K562 (cell line): Measurements from ENCODE around the gene SYMPK. TPM values are rescaled to one million over a fixed set of nuclear protein-coding genes. Genes with fewer than 3 reads are reported as not detected.

Experiments
- ATAC-seq: fragments of 200-7000 bp; cut with Tn5 transposase; 3 replicates; pipeline ENCODE4 v1.9.1; 2020; ENCODE audit warnings: moderate library complexity
- BruUV-seq: library from RNA; stranded (reverse); fragments of 400-500 nt; replicated peaks from 2 replicates; lab custom pipeline; 2021; lab: Mats Ljungman, UMichigan
- CTCF ChIA-PET: fragments of 300-600 bp; formaldehyde crosslinking; extraction: SDS; loops from one replicate; lab custom pipeline; 2021; ENCODE audit warnings: low intra/inter-chr PET ratio; lab: Yijun Ruan, JAX
- POLR2A ChIA-PET: fragments of 300-600, 350-650 bp; sonication (Branson Sonifier 250); formaldehyde crosslinking; extraction: SDS; loops from one replicate; lab custom pipeline; 2021; ENCODE audit warnings: antibody characterized with exemption, inconsistent platforms; lab: Yijun Ruan, JAX
- DNase-seq, 4 experiments: peaks; one replicate each; pipeline versions ENCODE4 v3.0.0 to v3.0.0-alpha.2; 2011 to 2018; ENCODE audit warnings: low spot score in 3 of 4, mixed read lengths in 3 of 4; ENCODE audit errors: extremely low read depth in 1 of 4
- FAIRE-seq: peaks from 2 replicates; lab custom pipeline; 2011; peaks lifted over from hg19 to GRCh38; lab: Jason Lieb, UNC
- H2AFZ ChIP-seq: 2 replicates; pipeline ENCODE4 v1.6.0; 2011; ENCODE audit warnings: low read depth, low read length, control low read depth, inconsistent platforms
- H3K27ac ChIP-seq: fragments of 200-600 bp; 3 replicates; pipeline ENCODE4 v1.8.0; 2011; ENCODE audit warnings: low read depth, mild to moderate bottlenecking, control low read depth, inconsistent platforms, low read length, moderate library complexity, mixed read lengths; ENCODE audit errors: extremely low read depth
- H3K27me3 ChIP-seq, 2 experiments: fragments of 300-600 bp in 1 of 2; 2 replicates in 1 of 2; 3 replicates in 1 of 2; pipeline versions ENCODE4 v1.6.0 to v1.8.0; 2011; ENCODE audit warnings: inconsistent platforms in 2 of 2, low read length in 2 of 2, mild to moderate bottlenecking in 1 of 2, mixed read lengths in 1 of 2, moderate library complexity in 1 of 2; ENCODE audit not compliant: control insufficient read depth in 2 of 2, insufficient read depth in 2 of 2
- H3K36me3 ChIP-seq: fragments of 300-600 bp; 3 replicates; pipeline ENCODE4 v1.8.0; 2011; ENCODE audit warnings: mild to moderate bottlenecking, low read length, inconsistent platforms; ENCODE audit not compliant: control insufficient read depth, insufficient read depth
- H3K4me1 ChIP-seq, 2 experiments: fragments of 200-600 bp in 1 of 2; replicated peaks in 1 of 2; 2 replicates in 1 of 2; 3 replicates in 1 of 2; pipeline versions ENCODE4 v1.5.1 to v1.8.0; 2011; ENCODE audit warnings: inconsistent platforms in 2 of 2, low read length in 2 of 2, mild to moderate bottlenecking in 1 of 2, mixed read lengths in 1 of 2, moderate library complexity in 1 of 2; ENCODE audit not compliant: control insufficient read depth in 2 of 2, insufficient read depth in 2 of 2
- H3K4me2 ChIP-seq: 2 replicates; pipeline ENCODE4 v1.6.1; 2011; ENCODE audit warnings: low read length, control low read depth, inconsistent platforms, mixed read lengths; ENCODE audit not compliant: insufficient read depth
- H3K4me3 ChIP-seq: fragments of 200-600 bp; sonication (generic), shearing (Covaris generic); 2 replicates; pipeline ENCODE4 v1.5.1; 2016; ENCODE audit warnings: control low read depth, inconsistent platforms
- H3K79me2 ChIP-seq: fragments of 200-600 bp; 3 replicates; pipeline ENCODE4 v1.8.0; 2011; ENCODE audit warnings: low read length, inconsistent platforms; ENCODE audit not compliant: control insufficient read depth, insufficient read depth
- H3K9ac ChIP-seq, 2 experiments: 2 replicates each; pipeline versions ENCODE4 v1.6.0 to v1.6.1; 2011; ENCODE audit warnings: low read depth in 2 of 2, low read length in 2 of 2, control low read depth in 1 of 2, inconsistent platforms in 1 of 2, mild to moderate bottlenecking in 1 of 2, mixed read lengths in 1 of 2; ENCODE audit not compliant: insufficient read depth in 1 of 2
- H3K9me1 ChIP-seq: one replicate; pipeline ENCODE4 v1.6.0; 2011; ENCODE audit warnings: inconsistent platforms, mild to moderate bottlenecking, low read length, moderate library complexity; ENCODE audit not compliant: control insufficient read depth, insufficient read depth
- H3K9me3 ChIP-seq: replicated peaks from 2 replicates; pipeline ENCODE4 v1.5.1; 2011; ENCODE audit warnings: low read depth, low read length, inconsistent platforms; ENCODE audit not compliant: control insufficient read depth, insufficient read depth
- H4K20me1 ChIP-seq: replicated peaks from 2 replicates; pipeline ENCODE4 v1.6.1; 2011; ENCODE audit warnings: low read length, inconsistent platforms, mixed read lengths; ENCODE audit not compliant: control insufficient read depth, insufficient read depth
- CTBP1 ChIP-seq: fragments of 450-650 bp; IDR thresholded peaks from 2 replicates; pipeline ENCODE4 v1.6.1; 2016; ENCODE audit warnings: borderline replicate concordance
- DPF2 ChIP-seq: fragments of 450-650 bp; IDR thresholded peaks from 2 replicates; pipeline ENCODE4 v1.6.1; 2016
- NELFE ChIP-seq: IDR thresholded peaks from 2 replicates; pipeline ENCODE4 v1.6.1; 2011; ENCODE audit warnings: mild to moderate bottlenecking; ENCODE audit not compliant: insufficient read depth, insufficient read length
- NFYB ChIP-seq: IDR thresholded peaks from 2 replicates; pipeline ENCODE4 v1.6.1; 2011; ENCODE audit warnings: mild to moderate bottlenecking, moderate library complexity; ENCODE audit not compliant: insufficient read length; ENCODE audit errors: extremely low read depth
- NKRF ChIP-seq: fragments of 450-650 bp; IDR thresholded peaks from 2 replicates; pipeline ENCODE4 v1.6.1; 2016; ENCODE audit warnings: borderline replicate concordance
- OTX1 ChIP-seq: fragments of 450-650 bp; formaldehyde crosslinking; IDR thresholded peaks from 2 replicates; pipeline ENCODE4 v1.4.0; 2022; ENCODE audit warnings: mild to moderate bottlenecking
- PML ChIP-seq: IDR thresholded peaks from 2 replicates; pipeline ENCODE4 v1.6.1; 2012; ENCODE audit warnings: low read length, inconsistent platforms
- POLR2B ChIP-seq: fragments of 450-650 bp; IDR thresholded peaks from 2 replicates; pipeline ENCODE4 v1.6.1; 2018; ENCODE audit warnings: low read depth; ENCODE audit not compliant: partially characterized antibody
- POLR2G ChIP-seq: fragments of 200-400 bp; formaldehyde crosslinking; IDR thresholded peaks from 2 replicates; pipeline ENCODE4 v1.6.1; 2017; ENCODE audit warnings: low read depth, mild to moderate bottlenecking, antibody characterized with exemption, low read length, moderate library complexity
- SIN3A ChIP-seq, 2 experiments: fragments of 150-350 bp in 1 of 2; IDR thresholded peaks; 2 replicates each; pipeline ENCODE4 v1.6.1; 2011 to 2016; ENCODE audit warnings: borderline replicate concordance in 2 of 2, low read depth in 2 of 2, low read length in 2 of 2, mild to moderate bottlenecking in 2 of 2, moderate library complexity in 2 of 2; ENCODE audit not compliant: control insufficient read depth in 1 of 2
- SMC3 ChIP-seq: conservative IDR thresholded peaks from 2 replicates; pipeline ENCODE4 v1.6.1; 2011; ENCODE audit warnings: low read depth, low read length, improper control_type of control experiment; ENCODE audit not compliant: insufficient read depth
- SRF ChIP-seq, 2 experiments: fragments of 250-450, 450-650 bp in 1 of 2; sonication (Bioruptor Pico) in 1 of 2; sonication (generic) in 1 of 2; formaldehyde crosslinking; IDR thresholded peaks; 2 replicates each; pipeline versions ENCODE4 v1.5.0 to v1.5.1; 2020 to 2022; ENCODE audit warnings: mild to moderate bottlenecking in 1 of 2, missing genetic modification reagents in 1 of 2
- ZBTB43 ChIP-seq: sonication (generic); formaldehyde crosslinking; IDR thresholded peaks from 2 replicates; pipeline ENCODE4 v1.8.0; 2023; ENCODE audit warnings: mild to moderate bottlenecking, missing genetic modification reagents
- ZKSCAN8 ChIP-seq: fragments of 200-800 bp; sonication (Bioruptor generic); IDR thresholded peaks from 2 replicates; pipeline ENCODE4 v1.6.1; 2016; ENCODE audit warnings: missing genetic modification characterization, missing compliant biosample characterization
- ZNF586 ChIP-seq: fragments of 450-650 bp; formaldehyde crosslinking; conservative IDR thresholded peaks from 2 replicates; pipeline ENCODE4 v1.4.0; 2020; ENCODE audit warnings: mild to moderate bottlenecking, moderate library complexity
- ZNF740 ChIP-seq, 3 experiments: fragments of 200-800 bp in 1 of 3; sonication (Bioruptor generic) in 1 of 3; sonication (generic) in 1 of 3; formaldehyde crosslinking in 1 of 3; IDR thresholded peaks; 2 replicates each; pipeline versions ENCODE4 v1.6.1 to v1.8.0; 2016 to 2022; ENCODE audit warnings: mild to moderate bottlenecking in 2 of 3, missing compliant biosample characterization in 2 of 3, missing genetic modification characterization in 2 of 3, missing genetic modification reagents in 1 of 3
- WGBS: fragments of 100-300 bp; shearing (Covaris generic); methylation state at CpG from one replicate; pipeline ENCODE4 v1.1.6; 2016; ENCODE audit warnings: low coverage, mixed read lengths; ENCODE audit not compliant: insufficient coverage; ENCODE audit errors: missing lambda C conversion rate; 5-methylcytosine and 5-hydroxymethylcytosine counted together
- in situ Hi-C: fragments of 300-500 bp; cut with MboI; formaldehyde crosslinking; loops from 4 replicates; pipeline ENCODE4 v1.15.0; 2018; ENCODE audit warnings: inconsistent platforms, mixed read lengths
- intact Hi-C: fragments of 100-400 bp; cut with micrococcal nuclease; formaldehyde crosslinking; loops from 2 replicates; pipeline ENCODE4 v1.14.2; 2022
- polyA plus RNA-seq, 8 experiments: library from polyadenylated mRNA; depleted of rRNA in 4 of 8; stranded (reverse) in 5 of 8; unstranded in 3 of 8; fragments of >200 nt; fragmentation: Nextera tagmentation in 2 of 8; fragmentation: Illumina TruSeq in 1 of 8; extraction: Ambion mirVana in 2 of 8; extraction: Trizol in 1 of 8; gene quantifications; 2 replicates each; pipeline versions ENCODE4 v1.2.1 to v1.2.3, GENCODE V29; 2011 to 2014; ENCODE audit warnings: inconsistent platforms in 1 of 8, missing spikeins in 1 of 8
- total RNA-seq, 7 experiments: library from RNA; depleted of rRNA in 6 of 7; stranded (reverse); fragments of >200 nt in 6 of 7; fragmentation: Illumina TruSeq in 2 of 7; extraction: Trizol in 2 of 7; gene quantifications; 2 replicates each; pipeline versions ENCODE4 v1.2.1 to v1.2.3, GENCODE V29; 2011 to 2021; ENCODE audit warnings: low replicate concordance in 1 of 7

SYMPK gene
- total and polyA plus RNA-seq, 9 of the 15 experiments (the other 6 are each of a cell fraction or from before 2014, with no cell fraction given) = 0.73 to 95.5 (median 58.4) TPM

GRCh38 chr19:45901912-45902650 lies 39.1 kb upstream of the SYMPK start, which contains the start of gene MYPOP:
MYPOP (minus strand) TSS chr19:45902613; CDS start chr19:45901773, 840 bp downstream.
- ChIA-PET POLR2A (interaction anchor here (0.6 to 2.0 kb wide), 7 partner anchors 8 to 130 kb away, joined by 3 to 12 read pairs (median 4); partner anchors contain the start of genes IRF2BP1 and SYMPK), CTCF (no interaction called here)
- Histone ChIP-seq H4K20me1 (no peaks in the 10 kb centered on the region), H3K9me3 (no peaks in the 10 kb centered on the region), H3K4me2 (peak within 1 kb of the TSS; percentile 94), H3K4me1 (peaks cover 6 to 25% of the 10 kb centered on the region in 2 experiments; a peak in 4 of 5 replicates), H2AFZ (peak within 1 kb of the TSS; percentile 93), H3K9ac (peak within 1 kb of the TSS; percentile 75 to 94), H3K79me2 (peaks cover 20% of the 10 kb centered on the region), H3K27me3 (no peaks in the 10 kb centered on the region), H3K4me3 (peak within 1 kb of the TSS; percentile 52), H3K27ac (peak within 1 kb of the TSS; percentile 66), H3K36me3 (peaks cover 29% of the 10 kb centered on the region), H3K9me1 (no peaks in the 10 kb centered on the region)
- DNase-seq = peak in 2 of 4 experiments; percentile 35 to 42
- no peak for ATAC-seq
- 2% methylated on average over 14 of the region's 47 CpGs for WGBS
- intact Hi-C loops (loop anchor here (1.0 kb wide), 1 partner anchor 39 kb away; the partner anchor contains the start of gene SYMPK), in situ Hi-C loops (no loop called here)
- no TSS peak for BruUV-seq
- FAIRE-seq = no peak
- TF ChIP-seq PML = no peak
- no peak for TF ChIP-seq POLR2B
- no peak for TF ChIP-seq ZNF586
- no peak for TF ChIP-seq NELFE
- no peak for TF ChIP-seq ZKSCAN8 (CRISPR knock-in tag)
- no peak for TF ChIP-seq SMC3
- TF ChIP-seq NKRF = peak; percentile 34; the same call in 1 of the 2 replicates
- 0 out of 2 replicates have a peak, but pooled peaks have one; percentile 21 for TF ChIP-seq ZNF740 (CRISPR knock-in tag; IDR thresholded peaks at IDR 0.05)
- no peak for TF ChIP-seq ZNF740 (tag; IDR thresholded peaks at IDR 0.05)
- TF ChIP-seq SIN3A (IDR thresholded peaks at IDR 0.05; ENCODE audit: borderline replicate concordance in 2 of 2, control insufficient read depth in 1 of 2, low read depth in 2 of 2, low read length in 2 of 2) = 0 out of 4 replicates have a peak, but pooled peaks of 1 of the 2 experiments have one; percentile 15
- TF ChIP-seq ZBTB43 (CRISPR knock-in tag) = no peak
- no peak for TF ChIP-seq OTX1
- peak; percentile 26; the same call in 1 of the 2 replicates for TF ChIP-seq DPF2
- TF ChIP-seq NFYB = no peak
- TF ChIP-seq SRF (CRISPR knock-in tag; IDR thresholded peaks at IDR 0.05) = 0 out of 4 replicates have a peak, but pooled peaks of 1 of the 2 experiments have one; percentile 5
- peak; percentile 64; the same call in 1 of the 2 replicates for TF ChIP-seq POLR2G
- no peak for TF ChIP-seq CTBP1
